Measurements from ENCODE around the gene SPG11. TPM values are rescaled to one million over a fixed set of nuclear protein-coding genes. Genes with fewer than 3 reads are reported as not detected.

SPG11 gene
- total RNA-seq, 1 experiment from 2014 or later, result 38.3 TPM

GRCh38 chr15:44675911-44676310, 12.4 kb upstream of the SPG11 start:
- Histone ChIP-seq H3K14ac (ENCODE audit: insufficient read depth, low read length) (no peak overlapping the region), H4K20me1 (ENCODE audit: control insufficient read depth, insufficient read depth, insufficient read length) (no peaks in the 10 kb centered on the region), H3K27ac (ENCODE audit: insufficient read length, low read depth, low read length) (no peak overlapping the region)

More at GRCh38 chr15:44675911-44676310, 12.4 kb upstream of the SPG11 start:
- H3K4ac ChIP-seq (ENCODE audit: low read depth, low read length), result no peak overlapping the region
- H3K4me3 Mint-ChIP-seq, result no peak overlapping the region; a peak in 1 of 5 replicates
- peaks cover 0 to 4% of the 10 kb centered on the region in 2 experiments; a peak in 1 of 4 replicates for H3K4me1 Mint-ChIP-seq
- H3K23ac ChIP-seq (ENCODE audit: insufficient read length, low read depth, low read length), result no peak overlapping the region
- no peak overlapping the region for H4K8ac ChIP-seq (replicated peaks; ENCODE audit: insufficient read length, low read depth, low read length)
- H3K9me3 ChIP-seq (ENCODE audit: control insufficient read depth, low read depth, low read length), result no peaks in the 10 kb centered on the region
- H2BK120ac ChIP-seq (ENCODE audit: low read depth, low read length, poor library complexity, severe bottlenecking), result no peak overlapping the region
- H3K27me3 Mint-ChIP-seq (ENCODE audit: low read depth), result peaks cover 3% of the 10 kb centered on the region
- H3K36me3 Mint-ChIP-seq (ENCODE audit: insufficient read depth in 1 of 3, low read depth in 3 of 3), result no peaks in the 10 kb centered on the region; a peak in 1 of 7 replicates
- WGBS (ENCODE audit: extremely low coverage, insufficient read length, low lambda C conversion rate), result no CpG with 5 or more reads among the region's 5 CpGs
- H3K56ac ChIP-seq (ENCODE audit: insufficient read length, low read depth, low read length), result no peak overlapping the region
- no peak overlapping the region for H4K5ac ChIP-seq (ENCODE audit: insufficient read length, low read depth, low read length)
- H3K9me3 Mint-ChIP-seq, result no peaks in the 10 kb centered on the region
- H2BK12ac ChIP-seq (ENCODE audit: insufficient read length, low read depth, low read length), result no peak overlapping the region
- no peaks in the 10 kb centered on the region for H3K79me2 ChIP-seq (ENCODE audit: insufficient read depth, low read length)
- no peaks in the 10 kb centered on the region for H3K27me3 ChIP-seq (ENCODE audit: insufficient read depth, low read length)
- H3K27ac Mint-ChIP-seq, result no peak overlapping the region
- no peaks in the 10 kb centered on the region for H3K79me1 ChIP-seq (ENCODE audit: insufficient read depth, low read depth, low read length, poor library complexity, severe bottlenecking)
- H2BK15ac ChIP-seq (ENCODE audit: low read depth, low read length), result no peak overlapping the region
- H3K23me2 ChIP-seq (ENCODE audit: insufficient read length, low read depth, low read length, poor library complexity, severe bottlenecking), result no peaks in the 10 kb centered on the region
- no peak overlapping the region for H3T11ph ChIP-seq (ENCODE audit: low read length)
- no peak overlapping the region for H4K91ac ChIP-seq (ENCODE audit: insufficient read length, low read depth, low read length)
- H2AFZ ChIP-seq (ENCODE audit: low read length), result no peak overlapping the region
- H3K4me1 ChIP-seq (ENCODE audit: insufficient read depth, low read length), result no peaks in the 10 kb centered on the region
- no peak overlapping the region for H2BK20ac ChIP-seq (ENCODE audit: low read depth, low read length, poor library complexity, severe bottlenecking)
- no peak for TF ChIP-seq CTCF (conservative IDR thresholded peaks at IDR 0.05)
- H3K9ac ChIP-seq (ENCODE audit: extremely low read depth, insufficient read length, low read length), result no peak overlapping the region
- H2AK5ac ChIP-seq (ENCODE audit: insufficient read length, low read length), result no peak overlapping the region
- no peak overlapping the region for H2BK5ac ChIP-seq (ENCODE audit: insufficient read length, low read length)
- no peak overlapping the region for H3K18ac ChIP-seq (ENCODE audit: insufficient read length, low read depth, low read length)
- no peak for DNase-seq
- no peak overlapping the region for H3K4me2 ChIP-seq (ENCODE audit: insufficient read depth, insufficient read length, low read length)
